HG02852 (cell line): Measurements from ENCODE around the gene EIF3K.
"Not testable (repeated sequence)": the region's sequence is repeated elsewhere in the genome, so short reads cannot be mapped to it uniquely, and the experiment has no call there.

Experiments used
- ATAC-seq: cut with Tn5 transposase; IDR thresholded peaks from one replicate; pipeline ENCODE4 v1.9.1; 2021; ENCODE audit warnings: mild to moderate bottlenecking, moderate library complexity; ENCODE audit not compliant: unreplicated experiment

EIF3K gene

GRCh38 chr19:38618590-38619360 lies at the start of gene EIF3K:
EIF3K (plus strand) TSS chr19:38619188; CDS start chr19:38619269, 81 bp downstream.
- peak; percentile 64 for ATAC-seq

- no peak for ATAC-seq
These were observed 49.5 kb upstream of the EIF3K start for GRCh38 chr19:38569368-38569983.

- ATAC-seq = no peak
These were observed 47.3 kb upstream of the EIF3K start for GRCh38 chr19:38571682-38572081.

- ATAC-seq = no peak
These were observed 41.2 kb upstream of the EIF3K start for GRCh38 chr19:38577826-38578225.

GRCh38 chr19:38579304-38579703 lies 39.7 kb upstream of the EIF3K start:
- ATAC-seq = not testable (repeated sequence)

- ATAC-seq = no peak
These were observed 38.9 kb upstream of the EIF3K start for GRCh38 chr19:38580080-38580479.

GRCh38 chr19:38583219-38583984 lies 35.6 kb upstream of the EIF3K start:
- peak; percentile 81 for ATAC-seq

- ATAC-seq = no peak
These were observed 35.0 kb upstream of the EIF3K start for GRCh38 chr19:38583985-38584305.

GRCh38 chr19:38587562-38587961 lies 31.4 kb upstream of the EIF3K start:
- no peak for ATAC-seq

GRCh38 chr19:38588041-38588440 lies 30.9 kb upstream of the EIF3K start:
- ATAC-seq = no peak

GRCh38 chr19:38592940-38593339 lies 26.0 kb upstream of the EIF3K start:
- ATAC-seq = no peak

GRCh38 chr19:38596057-38596981 lies 22.7 kb upstream of the EIF3K start:
- ATAC-seq = no peak

GRCh38 chr19:38597075-38597474 lies 21.9 kb upstream of the EIF3K start:
- no peak for ATAC-seq

GRCh38 chr19:38599722-38600121 lies 19.3 kb upstream of the EIF3K start:
- no peak for ATAC-seq

GRCh38 chr19:38602856-38603255 lies 16.1 kb upstream of the EIF3K start:
- ATAC-seq = not testable (repeated sequence)

GRCh38 chr19:38606131-38606530 lies 12.9 kb upstream of the EIF3K start:
- no peak for ATAC-seq

- ATAC-seq = no peak
These were observed 4.7 kb upstream of the EIF3K start for GRCh38 chr19:38614289-38614688.

GRCh38 chr19:38615007-38615581 lies 3.9 kb upstream of the EIF3K start:
- no peak for ATAC-seq

GRCh38 chr19:38616265-38616664 lies 2.7 kb upstream of the EIF3K start:
- no peak for ATAC-seq

- no peak for ATAC-seq
These were observed 1.7 kb upstream of the EIF3K start for GRCh38 chr19:38617283-38617763.
